ENCODE measurements around the gene SDHB.
"Not testable (repeated sequence)": the region's sequence is repeated elsewhere in the genome, so short reads cannot be mapped to it uniquely, and the experiment has no call there.

The SDHB gene

DNA sequence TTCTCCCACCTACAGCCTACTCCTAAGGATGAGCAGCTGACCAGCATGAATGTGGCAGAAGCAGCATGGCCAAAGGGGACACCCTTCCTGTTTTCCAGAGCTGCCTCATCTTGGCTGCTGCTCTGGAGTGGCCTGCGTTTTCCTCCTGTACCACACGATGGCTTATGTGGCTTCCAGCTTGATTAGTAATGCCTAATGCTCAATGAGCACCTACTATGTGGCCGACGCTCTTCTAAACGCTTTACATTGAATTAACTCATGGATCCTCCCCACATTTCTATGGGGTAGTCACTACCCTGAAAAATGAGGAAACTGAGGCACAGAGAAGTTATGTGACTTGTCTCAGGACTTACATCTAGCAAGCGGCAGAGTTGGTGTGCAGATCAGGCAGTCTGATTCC lies 18.0 kb upstream of the SDHB start:
- no peak for DNase-seq

DNA sequence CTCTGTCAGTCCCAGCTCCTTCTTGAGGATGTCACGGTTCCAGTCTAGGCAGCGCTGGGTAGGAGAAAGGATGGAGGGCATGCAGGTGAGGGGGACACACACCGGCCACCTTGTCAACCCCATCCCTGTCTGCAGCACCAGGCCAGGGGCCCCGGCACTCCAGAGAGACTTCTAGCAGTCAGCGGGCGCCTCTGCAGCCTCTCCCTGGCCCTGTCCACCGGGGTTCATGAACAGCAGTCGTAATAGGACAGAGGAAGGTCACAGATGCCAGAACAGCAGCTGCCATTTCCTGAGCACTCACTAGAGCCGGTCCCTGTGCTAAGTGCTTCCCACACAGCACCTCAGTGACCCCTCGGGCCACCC lies 16.3 kb upstream of the SDHB start:
- DNase-seq: no peak

DNA sequence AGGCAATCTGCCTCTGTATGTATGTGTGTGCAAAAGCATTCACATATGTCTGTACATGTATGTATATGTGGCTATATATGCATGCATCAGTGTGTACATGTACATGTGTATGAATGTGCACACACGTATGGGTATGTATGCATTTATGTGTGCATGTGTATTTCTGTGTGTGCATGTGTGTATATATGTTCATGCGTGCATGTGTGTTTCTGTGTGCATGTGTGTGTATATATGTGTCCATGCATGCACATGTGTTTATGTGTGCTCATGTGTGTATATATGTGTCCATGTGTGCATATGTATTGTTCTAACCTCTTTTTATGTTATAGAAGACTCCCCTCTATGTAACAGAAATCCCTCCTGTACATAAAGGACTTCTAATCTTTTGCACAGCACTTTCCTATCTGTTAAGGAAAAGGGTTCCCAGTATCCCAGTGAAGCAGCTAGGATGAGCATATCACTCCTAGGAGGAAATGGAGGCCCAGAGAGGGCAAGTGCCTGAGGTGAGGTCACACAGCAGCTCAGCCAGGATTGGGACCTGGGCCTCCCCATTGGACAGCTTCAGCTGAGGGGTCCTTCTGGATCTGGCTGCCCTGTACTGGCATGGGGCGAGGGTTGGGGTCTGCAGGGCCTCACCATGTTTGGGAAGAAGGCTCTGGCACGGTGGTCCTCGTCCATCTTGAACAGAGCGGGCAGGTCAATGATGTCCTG lies 15.8 kb upstream of the SDHB start:
- no peak for DNase-seq

DNA sequence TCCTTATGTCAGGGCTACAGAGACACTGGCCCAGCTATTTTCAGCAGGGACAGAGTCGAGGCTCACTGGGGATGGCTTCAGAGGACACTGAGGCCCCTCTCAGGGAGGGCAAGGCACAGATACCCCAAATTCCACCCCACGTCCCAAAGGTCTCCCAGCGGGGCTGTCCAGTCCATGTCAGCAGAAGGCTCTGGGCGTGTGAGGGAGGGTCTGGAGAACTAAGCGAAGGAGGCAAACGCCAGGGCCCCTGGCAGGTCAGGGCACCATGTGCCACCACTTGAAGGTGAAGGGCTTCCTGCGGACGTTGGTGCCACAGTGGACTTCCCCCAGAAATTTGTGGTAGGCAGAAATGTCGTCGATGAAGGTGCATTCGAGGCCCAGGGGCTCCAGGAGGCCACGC lies 15.0 kb upstream of the SDHB start:
- no peak for DNase-seq

DNA sequence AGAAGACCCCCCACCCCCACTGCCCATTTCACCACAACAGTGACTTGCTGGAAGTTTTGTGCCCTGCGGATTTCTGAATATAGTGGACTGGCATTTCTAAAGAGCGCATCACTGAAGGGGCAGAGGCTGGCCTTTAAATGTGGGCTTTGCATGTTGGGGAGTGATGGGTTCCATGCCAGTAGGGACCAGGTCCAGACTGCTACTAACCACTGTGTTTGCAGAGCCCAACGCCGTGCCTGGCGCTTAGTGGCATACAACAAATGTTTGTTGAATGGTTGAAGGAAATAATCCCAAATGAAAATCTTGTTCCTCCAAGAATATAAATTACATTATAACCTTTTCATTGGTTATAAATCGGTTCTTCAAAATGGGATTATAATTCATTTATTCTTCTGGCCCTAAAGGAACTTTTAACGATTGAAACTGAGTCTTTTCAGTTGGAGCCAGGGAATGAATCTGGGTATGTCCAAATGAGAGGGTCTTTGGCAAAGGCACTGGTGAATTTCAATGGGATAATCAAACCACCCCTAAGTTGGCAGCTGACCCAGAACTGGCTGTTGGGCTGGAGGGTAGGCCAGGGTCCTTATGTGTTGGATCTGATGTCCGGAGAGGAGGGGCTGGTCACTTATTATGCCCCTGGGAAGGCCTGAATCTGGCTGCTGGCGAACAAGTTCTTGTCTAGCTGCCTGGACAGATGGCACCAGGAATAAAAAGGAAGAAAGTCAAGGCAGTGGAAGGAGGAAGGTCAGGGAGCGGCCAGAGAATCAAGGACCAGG lies 13.8 kb upstream of the SDHB start:
- DNase-seq: no peak

DNA sequence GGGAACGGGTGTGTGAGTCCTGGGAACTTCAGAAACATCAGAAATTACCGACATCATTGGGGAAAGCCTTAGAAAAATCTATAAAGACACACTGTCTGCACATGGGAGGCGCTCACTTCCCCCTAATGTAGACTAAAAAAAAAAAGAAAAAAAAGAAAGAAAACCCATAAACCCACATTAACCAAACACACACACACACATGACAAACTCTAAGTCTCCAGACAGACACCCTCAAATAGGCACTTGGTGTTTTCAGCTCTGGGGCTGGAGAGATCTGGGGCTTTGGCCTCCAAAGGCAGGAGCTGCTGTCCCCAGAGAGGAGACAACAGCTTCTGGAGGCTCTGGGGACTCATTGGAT lies 13.2 kb upstream of the SDHB start:
- DNase-seq: no peak

DNA sequence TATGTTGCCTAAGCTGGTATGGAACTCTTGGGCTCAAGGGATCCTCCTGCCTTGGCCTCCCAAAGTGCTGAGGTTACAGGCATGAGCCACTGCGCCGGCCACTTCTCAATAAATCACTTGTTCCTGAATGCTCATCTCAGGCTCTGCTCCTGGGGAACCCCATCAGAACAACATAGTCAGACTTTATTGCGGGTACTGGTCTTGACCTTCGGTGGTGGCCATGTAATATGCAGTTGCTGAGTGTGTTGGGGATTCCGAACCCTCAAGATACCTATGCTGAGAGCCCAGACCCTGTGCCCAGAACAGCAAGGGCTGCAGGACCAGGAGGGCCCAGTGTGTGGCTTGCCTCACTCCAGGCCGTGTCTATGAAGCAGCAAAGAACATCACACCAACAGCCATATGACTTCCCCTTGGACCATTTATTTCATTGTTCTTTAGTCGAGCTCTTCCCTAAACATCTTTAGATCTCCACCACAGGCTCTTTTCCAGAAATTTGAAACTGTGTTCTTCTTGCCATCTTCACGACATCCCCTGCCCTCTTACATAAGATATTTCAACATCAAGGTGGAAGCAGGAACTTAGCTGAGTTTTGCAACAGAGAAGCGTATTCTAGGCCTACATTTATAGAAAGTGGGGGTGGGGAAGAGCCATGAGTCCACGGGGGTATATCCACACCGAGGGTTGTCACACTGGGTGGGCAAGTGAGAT lies 12.7 kb upstream of the SDHB start:
- DNase-seq: peak; percentile 59

DNA sequence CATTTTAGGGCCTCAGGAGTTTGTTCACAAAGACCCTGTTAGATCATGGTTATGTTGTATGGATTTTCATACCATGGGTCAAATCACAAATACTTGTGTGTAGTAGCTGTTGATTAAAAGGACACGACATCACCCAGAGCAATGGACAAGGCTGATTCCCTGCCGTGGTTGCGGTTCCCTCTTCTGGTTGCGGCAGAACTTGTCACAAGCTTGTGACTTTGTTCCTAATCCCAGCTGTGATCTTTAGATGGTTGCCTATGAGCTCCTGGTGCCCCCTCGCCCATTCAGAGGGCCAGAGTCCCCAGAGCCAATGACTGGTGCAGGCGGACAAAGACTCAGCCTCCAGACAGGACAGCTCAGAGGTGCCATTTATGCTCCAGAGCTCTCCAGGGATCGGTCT lies 11.8 kb upstream of the SDHB start:
- DNase-seq: peak; percentile 76

DNA sequence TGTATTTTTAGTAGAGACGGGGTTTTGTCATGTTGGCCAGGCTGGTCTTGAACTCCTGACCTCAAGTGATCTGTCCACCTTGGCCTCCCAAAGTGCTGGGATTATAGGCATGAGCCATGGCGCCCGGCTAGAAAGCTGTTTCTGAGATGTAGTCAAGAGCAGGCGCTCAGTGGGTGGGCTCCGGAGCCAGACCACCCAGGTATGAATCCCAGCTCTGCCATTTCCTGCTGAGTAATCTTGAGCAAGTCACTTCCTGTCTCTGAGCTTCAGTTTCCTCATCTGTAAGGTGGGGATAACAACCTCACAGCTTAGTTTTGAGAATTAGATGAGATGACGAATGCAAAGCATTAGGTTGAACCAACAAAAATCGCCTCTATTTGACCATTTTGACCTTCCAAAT lies 8.9 kb upstream of the SDHB start:
- DNase-seq: not testable (repeated sequence)

DNA sequence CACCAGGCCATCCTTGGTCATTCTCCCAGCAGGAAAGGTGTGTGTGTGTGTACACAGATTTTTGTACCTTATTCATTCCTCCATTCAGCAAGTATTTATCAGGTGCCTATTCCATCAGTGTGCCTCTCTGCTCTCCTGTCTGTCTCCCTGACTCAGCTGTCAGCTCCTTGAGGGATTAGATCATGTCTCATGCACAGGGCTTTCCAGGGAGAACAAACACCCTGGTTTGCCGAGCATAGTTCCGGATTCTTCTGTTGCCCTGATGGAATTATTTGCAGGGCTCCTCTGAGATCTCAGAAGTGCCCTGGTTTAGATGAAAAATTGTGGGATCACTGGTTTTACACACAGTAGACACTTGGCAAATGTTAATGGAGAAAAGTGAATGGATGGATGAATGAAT lies 8.1 kb upstream of the SDHB start:
- no peak for DNase-seq

DNA sequence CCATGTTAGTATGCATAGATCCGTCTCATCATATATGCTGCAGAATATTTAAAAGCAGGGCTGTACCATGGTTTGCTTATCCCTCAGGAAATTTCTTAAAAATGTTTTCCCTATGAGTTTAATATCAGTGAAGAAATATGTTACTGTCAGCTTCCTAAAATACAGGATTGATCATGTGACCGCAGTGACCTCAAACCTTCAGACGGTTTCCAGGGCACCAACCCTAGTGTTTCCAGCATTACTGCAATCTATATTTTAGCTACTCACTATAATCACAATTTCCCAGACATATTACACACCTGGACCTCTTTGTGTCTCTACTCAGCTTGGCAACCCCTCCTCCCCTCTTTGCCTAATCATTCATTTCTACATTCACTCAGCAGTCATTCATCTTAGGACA lies 7.7 kb upstream of the SDHB start:
- DNase-seq: peak; percentile 58

DNA sequence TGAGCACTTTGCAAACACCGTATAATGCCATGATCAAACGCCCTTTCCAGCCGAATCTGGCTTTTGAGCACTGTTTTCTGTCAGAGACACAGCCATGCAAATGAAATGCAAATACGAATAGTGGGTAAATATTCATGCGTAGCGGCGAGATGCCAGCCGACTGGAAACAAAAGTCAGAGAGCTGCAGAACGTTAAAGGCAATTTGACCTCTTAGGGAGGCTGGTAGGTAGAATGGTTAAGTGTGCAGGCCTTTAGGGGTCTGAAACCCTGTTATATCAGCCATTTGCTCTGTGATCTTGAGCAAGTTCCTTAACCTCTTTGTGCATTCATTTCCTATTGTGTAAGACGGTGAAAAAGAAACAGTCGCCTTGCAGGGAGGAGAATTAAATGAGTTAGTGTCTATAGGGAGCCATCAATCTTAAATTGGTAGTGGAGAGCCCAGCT lies 6.5 kb upstream of the SDHB start:
- DNase-seq: peak; percentile 68

DNA sequence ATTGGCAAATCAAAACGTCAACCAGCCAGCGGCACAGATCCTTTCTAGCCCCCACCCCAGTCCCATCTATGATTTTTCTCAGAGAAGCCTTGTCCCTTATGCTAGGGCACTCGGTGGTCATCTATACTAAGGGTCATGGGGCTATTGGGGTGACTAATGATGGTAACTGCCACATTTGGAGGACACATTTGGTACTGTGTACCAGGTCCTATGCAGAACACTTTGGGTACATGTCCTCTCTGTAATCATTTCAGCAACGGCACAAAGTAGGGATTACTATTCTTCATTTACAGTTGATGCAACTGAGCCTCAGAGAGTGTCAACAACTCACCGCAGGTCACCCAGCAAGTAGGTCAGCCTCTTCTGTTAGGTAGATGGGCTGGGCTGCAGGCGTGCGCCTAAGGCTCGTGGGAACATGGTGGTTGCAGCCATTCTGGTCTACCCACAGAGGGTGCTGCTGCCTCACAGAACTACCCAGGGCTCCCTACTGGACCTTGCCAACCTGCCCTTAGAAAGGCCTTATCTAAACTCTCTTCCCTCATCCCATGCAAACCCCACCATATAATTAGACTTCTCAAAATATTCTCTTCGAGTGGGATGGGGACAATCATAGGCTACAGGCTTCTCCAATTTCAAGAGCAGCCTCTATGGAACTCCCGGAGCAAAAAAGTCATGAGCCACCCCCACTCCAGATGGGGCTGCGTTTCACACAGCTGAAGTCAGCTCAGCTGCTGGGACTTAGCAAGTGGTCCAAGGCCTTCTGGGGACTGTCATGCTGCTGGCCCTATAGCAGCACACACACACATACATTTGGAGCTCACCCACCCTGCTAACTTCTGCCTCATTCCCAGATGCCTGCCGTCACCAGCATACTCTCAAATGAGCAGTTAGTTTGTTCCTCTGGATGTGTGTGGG lies 5.8 kb upstream of the SDHB start:
- DNase-seq: peak; percentile 82

DNA sequence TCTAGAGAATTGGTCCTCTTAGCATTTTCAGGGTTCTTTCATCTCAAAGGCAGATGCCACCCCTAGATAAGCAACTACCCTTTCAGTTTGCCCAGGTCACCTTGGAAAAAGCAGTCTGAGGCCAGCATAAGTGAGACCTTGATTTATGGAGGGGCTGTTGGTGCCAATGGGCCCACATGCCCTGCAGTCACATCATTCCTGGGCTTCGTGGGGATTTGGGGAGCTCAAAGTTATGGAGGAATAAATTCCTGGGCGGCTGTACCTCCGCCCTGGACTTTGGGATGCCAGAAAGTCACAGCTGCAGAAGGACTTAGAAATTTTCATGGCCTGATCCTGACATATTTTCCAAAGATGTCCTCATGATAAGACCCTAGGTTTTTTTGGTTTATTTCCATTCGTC lies 2.7 kb upstream of the SDHB start:
- DNase-seq: no peak

DNA sequence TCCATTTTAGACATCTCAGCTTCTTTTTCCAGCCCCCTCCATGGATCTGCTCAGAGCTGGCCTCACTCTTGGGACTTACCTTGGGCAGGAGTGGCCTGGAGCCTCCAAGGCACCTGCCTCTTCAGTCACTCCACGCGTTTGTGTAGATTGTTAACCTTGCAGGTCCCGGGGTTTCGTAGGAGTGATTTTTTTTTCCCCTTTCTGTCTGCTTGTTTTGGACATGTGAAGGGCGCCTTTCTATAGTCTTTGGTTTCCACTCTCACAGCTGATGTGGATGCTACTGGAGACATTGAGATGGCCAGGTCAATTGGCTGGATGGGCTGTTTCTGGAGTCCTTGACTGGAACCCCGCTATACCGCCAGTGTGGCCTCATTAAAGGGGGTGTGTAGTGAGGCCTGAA lies 2.0 kb upstream of the SDHB start:
- DNase-seq: no peak

DNA sequence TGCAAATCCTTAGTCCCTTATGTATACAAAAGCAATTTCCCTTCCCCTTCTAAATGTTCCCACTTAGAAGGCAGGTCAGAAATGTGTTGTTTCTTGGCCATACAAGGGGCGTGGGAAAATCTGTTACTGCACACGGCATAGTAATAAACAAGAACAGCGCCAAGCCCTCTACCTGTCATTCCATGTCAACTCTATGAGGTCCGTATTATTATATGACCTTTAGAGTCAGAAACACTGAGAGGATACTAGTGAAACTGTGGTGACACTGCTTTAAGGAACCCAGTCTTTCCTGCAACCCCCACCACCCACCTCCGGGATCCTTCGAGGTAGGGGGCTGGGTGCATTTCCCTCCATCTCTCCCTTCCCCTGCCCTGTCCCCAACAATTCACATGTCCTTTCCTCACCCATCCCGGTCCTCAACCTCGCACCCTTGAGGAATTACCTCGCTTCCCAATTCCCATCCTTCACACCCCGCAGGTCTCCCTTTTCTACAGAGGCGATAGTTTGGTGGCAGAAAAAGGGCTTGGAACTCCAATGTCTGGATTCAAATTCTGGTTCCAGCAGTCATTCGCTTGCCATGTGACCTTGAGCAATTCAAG lies 647 bp downstream of the SDHB start:
- DNase-seq: peak; percentile 21

DNA sequence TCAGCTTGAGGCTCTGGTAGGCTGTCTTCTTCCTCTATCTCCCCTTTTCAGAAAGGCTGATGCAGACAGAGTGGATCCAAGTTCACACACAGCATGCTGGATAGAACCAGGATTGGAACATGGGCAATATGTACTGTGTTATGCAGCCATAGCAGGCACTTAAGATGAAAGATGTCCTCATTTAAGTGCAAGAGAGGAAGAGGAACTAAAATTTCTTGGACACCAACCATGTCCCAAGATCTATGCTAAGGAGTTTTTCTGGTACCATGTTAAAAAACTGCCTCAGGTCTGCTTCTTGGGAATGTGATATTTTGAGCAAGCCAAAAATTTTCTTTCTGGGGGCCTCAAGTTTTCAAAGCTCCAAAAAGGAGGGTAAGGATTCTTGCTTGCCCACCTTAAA lies 1.2 kb downstream of the SDHB start:
- DNase-seq: peak; percentile 25

DNA sequence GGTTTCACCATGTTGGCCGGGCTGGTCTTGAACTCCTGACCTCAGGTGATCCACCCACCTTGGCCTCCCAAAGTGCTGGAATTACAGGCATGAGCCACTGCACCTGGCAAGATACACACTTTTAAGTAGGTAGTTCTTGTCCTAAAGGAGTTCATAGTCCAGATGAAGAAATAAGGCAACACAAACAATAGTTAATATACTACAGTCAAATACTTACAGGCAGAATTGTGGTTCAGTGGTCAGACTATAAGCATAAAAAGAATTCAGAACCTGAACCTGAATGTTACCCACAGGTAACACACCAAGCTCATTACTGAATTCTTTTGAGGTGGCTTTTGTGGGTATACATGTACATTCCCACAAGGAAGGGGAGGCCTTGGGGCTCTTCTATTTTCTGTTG lies 1.8 kb downstream of the SDHB start:
- DNase-seq: no peak

DNA sequence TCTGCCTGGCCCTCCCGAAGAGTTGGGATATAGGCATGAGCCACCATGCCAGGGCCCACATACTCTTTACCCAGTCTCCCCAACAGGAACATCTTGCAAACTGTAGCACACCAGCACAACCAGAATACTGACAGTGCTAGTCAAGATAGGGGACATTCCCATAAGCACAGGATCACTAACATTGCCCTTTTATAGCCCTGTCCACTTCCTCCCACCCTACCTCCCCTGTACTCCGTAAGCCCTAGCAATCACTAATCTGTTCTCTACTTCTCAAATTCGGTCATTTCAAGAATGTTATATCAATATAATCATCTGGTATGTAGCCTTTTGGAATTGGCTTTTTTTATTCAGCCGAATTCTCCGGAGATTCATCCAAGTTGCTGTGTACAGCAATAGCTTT lies 5.9 kb downstream of the SDHB start:
- DNase-seq: no peak

DNA sequence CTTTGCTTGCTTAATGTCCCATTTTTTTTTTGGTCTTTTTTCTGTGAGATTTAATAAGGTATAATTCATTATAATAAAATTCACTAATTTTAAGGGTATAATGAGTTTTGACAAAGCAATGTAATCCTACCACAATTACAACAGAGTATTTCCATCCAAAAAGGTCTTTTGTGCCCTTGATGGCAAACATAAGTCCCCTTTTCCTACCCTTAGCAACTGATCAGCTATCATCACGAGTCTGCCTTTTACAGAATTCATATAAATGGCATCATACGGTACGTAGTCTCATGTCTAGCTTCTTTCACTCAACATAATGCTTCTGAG lies 7.5 kb downstream of the SDHB start:
- DNase-seq: no peak

DNA sequence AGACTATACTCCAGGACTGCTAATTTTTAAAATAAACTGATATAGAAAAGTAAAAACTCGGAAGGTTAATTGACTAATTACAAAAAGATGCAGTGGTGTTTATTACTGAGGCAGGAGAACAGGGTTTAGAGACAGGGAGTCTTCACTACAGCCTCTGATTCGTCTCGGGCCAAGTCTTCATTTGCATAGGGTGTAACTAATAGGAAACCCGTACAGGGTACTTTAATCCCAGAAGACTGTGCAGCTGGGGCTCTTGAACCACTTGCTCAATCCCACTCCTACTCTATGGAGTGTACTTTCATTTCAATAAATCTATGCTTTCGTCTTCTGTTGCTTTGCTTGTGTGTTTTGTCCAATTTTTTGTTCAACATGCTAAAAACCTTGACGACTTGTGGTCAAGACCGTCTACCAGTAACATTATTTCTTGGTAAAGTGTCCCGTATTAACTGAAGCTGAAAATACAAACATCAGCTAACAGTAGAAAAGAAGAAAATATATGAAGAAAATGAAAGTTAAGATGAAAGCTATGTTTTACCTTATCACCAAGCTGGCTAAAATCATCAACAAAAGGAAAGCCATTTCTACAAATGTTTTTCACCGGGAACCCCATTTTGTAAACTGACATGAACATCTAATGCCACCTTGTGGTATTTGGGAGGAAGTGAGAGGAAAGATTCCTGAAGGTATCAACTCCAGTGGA lies 8.0 kb downstream of the SDHB start:
- DNase-seq: peak; percentile 65

DNA sequence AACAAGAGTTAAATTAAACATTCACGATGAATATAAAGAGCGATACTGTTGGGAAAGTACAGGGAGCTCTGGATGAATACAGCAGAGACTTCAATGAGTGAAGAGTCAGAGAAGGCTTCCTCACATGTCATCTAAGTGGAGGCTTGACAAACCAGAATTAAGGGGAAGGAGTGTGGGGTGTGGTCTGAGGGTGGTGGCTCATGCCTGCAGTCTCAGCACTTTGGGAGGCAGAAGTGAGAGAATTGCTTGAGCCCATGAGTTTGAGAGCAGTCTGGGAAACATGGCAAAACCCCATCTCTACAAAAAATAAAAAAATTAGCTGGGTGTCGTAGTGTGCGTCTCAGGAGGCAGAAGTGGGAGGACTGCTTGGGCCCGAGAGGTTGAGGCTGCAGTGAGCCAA lies 8.7 kb downstream of the SDHB start:
- DNase-seq: peak; percentile 92

All from suppressor macrophage treated with lipopolysaccharide for 4 hours (primary cell).